Measurements from ENCODE around the gene CALML6.

Gene CALML6

DNA sequence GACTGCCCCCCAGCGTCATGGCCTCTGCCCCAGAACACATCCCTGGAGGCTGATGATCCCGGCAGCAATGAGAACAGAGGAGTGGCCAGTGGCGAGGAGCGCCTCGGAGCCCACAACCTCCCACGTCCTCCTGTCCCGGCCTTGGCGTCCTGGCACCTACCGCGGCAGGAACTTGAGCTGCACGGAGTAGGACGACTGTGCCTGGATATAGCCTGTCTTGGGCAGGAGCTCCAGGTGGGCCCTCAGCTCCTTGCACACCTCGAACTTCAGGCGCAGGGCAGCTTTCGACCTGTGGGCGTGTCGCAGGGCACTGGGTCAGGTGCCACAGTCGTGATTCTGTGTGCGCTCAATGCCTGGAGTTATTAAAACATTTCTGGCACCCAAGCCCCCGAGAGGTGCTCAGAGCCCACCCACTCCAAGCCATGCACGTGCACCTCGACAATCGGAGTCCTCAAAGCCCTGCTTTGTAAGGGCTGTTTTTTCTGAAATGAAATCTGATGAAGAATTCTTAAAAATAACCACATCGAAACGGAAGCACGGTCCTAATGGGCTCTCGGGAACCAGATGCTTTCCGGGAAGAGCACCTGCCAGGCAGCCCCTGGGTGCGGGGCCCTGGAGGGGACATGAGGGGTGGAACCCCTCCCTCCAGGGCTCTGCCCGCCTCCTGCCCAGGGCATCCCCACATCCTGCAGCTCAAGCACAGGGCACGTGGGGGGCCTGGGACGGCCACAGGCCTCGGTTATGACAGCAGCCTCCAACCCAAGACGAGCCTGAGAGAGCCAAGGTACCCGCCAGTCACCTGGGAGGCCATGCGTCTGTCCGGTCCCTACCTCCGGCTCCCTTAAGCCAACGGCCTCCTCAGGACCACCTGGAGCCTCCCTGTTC is 27.1 kb downstream of the CALML6 start:
- Histone ChIP-seq H3K4me2 (ENCODE audit: low read length) (peak overlapping the region; percentile 58; the same call in 1 of the 2 replicates), H3K27ac (ENCODE audit: low read depth, low read length, poor library complexity, severe bottlenecking) (no peak overlapping the region), H3K4me1 (ENCODE audit: insufficient read depth, low read length, severe bottlenecking) (peaks cover 16% of the 10 kb centered on the region), H3K9me3 (ENCODE audit: low read length) (no peaks in the 10 kb centered on the region), H2AFZ (ENCODE audit: low read length) (no peak overlapping the region), H3K79me2 (ENCODE audit: insufficient read depth, low read length) (no peaks in the 10 kb centered on the region), H3F3A (ENCODE audit: insufficient read depth, low read length) (no peaks in the 10 kb centered on the region), H3K27me3 (ENCODE audit: insufficient read depth, low read length) (peaks cover 5% of the 10 kb centered on the region; the same call in 1 of the 2 replicates), H3K36me3 (ENCODE audit: insufficient read depth, low read length) (no peaks in the 10 kb centered on the region), H3K9me2 (ENCODE audit: low read depth, low read length) (no peaks in the 10 kb centered on the region), H3K9ac (ENCODE audit: low read length) (no peak overlapping the region; the same call in 1 of the 2 replicates), H4K20me1 (ENCODE audit: insufficient read depth, low read length) (no peaks in the 10 kb centered on the region), H3K4me3 (ENCODE audit: low read depth, low read length, poor library complexity, severe bottlenecking) (peak overlapping the region; percentile 43)
- TF ChIP-seq, protein P1, sequence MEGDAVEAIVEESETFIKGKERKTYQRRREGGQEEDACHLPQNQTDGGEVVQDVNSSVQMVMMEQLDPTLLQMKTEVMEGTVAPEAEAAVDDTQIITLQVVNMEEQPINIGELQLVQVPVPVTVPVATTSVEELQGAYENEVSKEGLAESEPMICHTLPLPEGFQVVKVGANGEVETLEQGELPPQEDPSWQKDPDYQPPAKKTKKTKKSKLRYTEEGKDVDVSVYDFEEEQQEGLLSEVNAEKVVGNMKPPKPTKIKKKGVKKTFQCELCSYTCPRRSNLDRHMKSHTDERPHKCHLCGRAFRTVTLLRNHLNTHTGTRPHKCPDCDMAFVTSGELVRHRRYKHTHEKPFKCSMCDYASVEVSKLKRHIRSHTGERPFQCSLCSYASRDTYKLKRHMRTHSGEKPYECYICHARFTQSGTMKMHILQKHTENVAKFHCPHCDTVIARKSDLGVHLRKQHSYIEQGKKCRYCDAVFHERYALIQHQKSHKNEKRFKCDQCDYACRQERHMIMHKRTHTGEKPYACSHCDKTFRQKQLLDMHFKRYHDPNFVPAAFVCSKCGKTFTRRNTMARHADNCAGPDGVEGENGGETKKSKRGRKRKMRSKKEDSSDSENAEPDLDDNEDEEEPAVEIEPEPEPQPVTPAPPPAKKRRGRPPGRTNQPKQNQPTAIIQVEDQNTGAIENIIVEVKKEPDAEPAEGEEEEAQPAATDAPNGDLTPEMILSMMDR (IDR thresholded peaks at IDR 0.05; ENCODE audit: low read length): no peak
- TF ChIP-seq EZH2 (IDR thresholded peaks at IDR 0.05; ENCODE audit: borderline replicate concordance, low read length): no peak

DNA sequence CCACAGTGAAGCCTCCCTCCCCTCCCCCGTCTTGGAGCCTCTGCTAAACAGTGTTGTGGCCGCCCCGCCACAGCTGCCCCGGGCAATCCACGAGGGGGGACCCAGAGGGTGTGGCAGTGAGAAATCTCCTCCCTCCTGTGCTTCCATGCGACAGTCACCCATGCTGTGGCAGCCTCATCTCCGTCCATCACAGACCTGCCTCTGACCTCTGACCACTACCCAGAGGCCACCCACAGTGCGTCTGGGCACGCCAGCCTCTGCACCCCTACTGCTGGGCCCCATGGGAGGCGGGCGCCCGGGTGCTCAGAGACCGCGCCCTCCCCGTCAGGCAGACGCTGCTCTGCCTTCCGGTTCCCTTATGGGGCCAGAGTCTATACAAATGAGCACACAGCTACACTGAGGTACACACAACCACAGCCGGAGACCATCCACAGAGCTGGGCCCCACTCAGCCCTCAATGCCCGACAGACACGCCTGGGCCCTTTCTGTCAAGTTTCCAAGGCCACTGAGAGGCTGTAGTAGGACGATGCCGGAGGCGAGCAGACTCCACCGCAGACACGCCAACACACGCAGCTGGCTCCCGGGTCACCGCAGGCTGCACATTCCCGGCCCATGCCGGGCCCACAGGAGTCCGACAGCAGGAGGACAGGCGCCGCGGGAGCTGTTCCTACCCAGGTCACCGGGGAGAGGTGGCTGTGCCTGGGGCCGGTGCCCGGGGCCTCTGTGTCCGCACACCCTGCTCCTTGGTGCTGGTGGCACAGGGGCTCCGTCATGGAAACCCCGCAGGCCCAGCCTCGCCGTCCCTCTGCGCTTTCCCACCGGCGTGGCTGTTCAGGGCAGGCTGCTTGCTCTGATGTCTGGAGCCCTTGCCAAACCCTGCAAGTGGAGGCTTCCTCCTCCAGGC is 27.9 kb downstream of the CALML6 start:
- TF ChIP-seq, protein P1 (IDR thresholded peaks at IDR 0.05; ENCODE audit: low read length): no peak
- no peak for TF ChIP-seq EZH2 (IDR thresholded peaks at IDR 0.05; ENCODE audit: borderline replicate concordance, low read length)
- Histone ChIP-seq H3K27ac (ENCODE audit: low read depth, low read length, poor library complexity, severe bottlenecking) (no peak overlapping the region), H3K9me3 (ENCODE audit: low read length) (no peaks in the 10 kb centered on the region), H3K4me3 (ENCODE audit: low read depth, low read length, poor library complexity, severe bottlenecking) (peak overlapping the region; percentile 43), H3K4me1 (ENCODE audit: insufficient read depth, low read length, severe bottlenecking) (peaks cover 16% of the 10 kb centered on the region), H3K9me2 (ENCODE audit: low read depth, low read length) (no peaks in the 10 kb centered on the region), H2AFZ (ENCODE audit: low read length) (no peak overlapping the region), H3K9ac (ENCODE audit: low read length) (peak overlapping the region; percentile 23; the same call in 1 of the 2 replicates), H3K36me3 (ENCODE audit: insufficient read depth, low read length) (no peaks in the 10 kb centered on the region), H3K79me2 (ENCODE audit: insufficient read depth, low read length) (no peaks in the 10 kb centered on the region), H3K4me2 (ENCODE audit: low read length) (peak overlapping the region; percentile 58), H3F3A (ENCODE audit: insufficient read depth, low read length) (no peaks in the 10 kb centered on the region), H4K20me1 (ENCODE audit: insufficient read depth, low read length) (no peaks in the 10 kb centered on the region), H3K27me3 (ENCODE audit: insufficient read depth, low read length) (peaks cover 5% of the 10 kb centered on the region; the same call in 1 of the 2 replicates)

DNA sequence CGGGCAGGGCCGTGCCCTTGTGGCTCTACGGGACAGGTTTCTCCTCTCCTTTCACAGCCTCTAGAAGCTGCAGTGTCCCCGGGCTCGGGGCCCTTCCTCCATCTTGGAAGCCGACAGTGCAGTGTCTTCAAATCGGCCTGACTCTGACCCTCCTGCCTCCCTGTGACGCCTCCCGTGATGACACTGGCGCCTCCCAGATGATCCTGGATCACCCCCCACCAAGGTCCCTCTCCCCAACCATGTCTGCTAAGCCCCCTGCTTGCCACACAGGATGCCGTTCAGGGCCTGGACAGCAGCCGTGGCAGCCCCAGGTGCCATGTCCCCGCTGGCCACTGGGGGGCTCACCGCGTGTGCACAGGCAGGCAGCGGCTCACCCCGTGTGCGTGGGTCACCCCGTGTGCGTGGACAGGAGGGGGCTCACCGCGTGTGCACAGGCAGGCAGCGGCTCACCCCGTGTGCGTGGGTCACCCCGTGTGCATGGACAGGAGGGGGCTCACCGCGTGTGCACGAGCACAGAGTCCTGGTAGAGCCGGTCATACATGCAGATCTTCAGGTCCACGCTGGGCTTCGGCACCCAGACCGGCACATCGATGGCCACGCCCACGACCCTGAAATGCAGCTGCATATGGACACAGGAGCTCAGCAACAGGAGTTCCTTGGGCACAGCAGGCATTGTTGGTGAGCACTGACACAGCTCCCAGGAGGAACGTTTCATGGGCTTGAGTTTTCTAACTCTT is 28.9 kb downstream of the CALML6 start:
- H3K4me1 ChIP-seq (ENCODE audit: insufficient read depth, low read length, severe bottlenecking): peaks cover 16% of the 10 kb centered on the region
- H3K4me2 ChIP-seq (ENCODE audit: low read length): peak overlapping the region; percentile 58; the same call in 1 of the 2 replicates
- H3K27ac ChIP-seq (ENCODE audit: low read depth, low read length, poor library complexity, severe bottlenecking): no peak overlapping the region
- no peak overlapping the region; the same call in 1 of the 2 replicates for H3K9ac ChIP-seq (ENCODE audit: low read length)
- H3F3A ChIP-seq (ENCODE audit: insufficient read depth, low read length): no peaks in the 10 kb centered on the region
- H3K9me2 ChIP-seq (ENCODE audit: low read depth, low read length): no peaks in the 10 kb centered on the region
- no peaks in the 10 kb centered on the region for H3K79me2 ChIP-seq (ENCODE audit: insufficient read depth, low read length)
- H4K20me1 ChIP-seq (ENCODE audit: insufficient read depth, low read length): no peaks in the 10 kb centered on the region
- no peak for TF ChIP-seq EZH2 (IDR thresholded peaks at IDR 0.05; ENCODE audit: borderline replicate concordance, low read length)
- TF ChIP-seq, protein P1 (IDR thresholded peaks at IDR 0.05; ENCODE audit: low read length): peak; percentile 82
- H3K36me3 ChIP-seq (ENCODE audit: insufficient read depth, low read length): no peaks in the 10 kb centered on the region
- H2AFZ ChIP-seq (ENCODE audit: low read length): no peak overlapping the region
- H3K27me3 ChIP-seq (ENCODE audit: insufficient read depth, low read length): peaks cover 5% of the 10 kb centered on the region; the same call in 1 of the 2 replicates
- no peaks in the 10 kb centered on the region for H3K9me3 ChIP-seq (ENCODE audit: low read length)
- H3K4me3 ChIP-seq (ENCODE audit: low read depth, low read length, poor library complexity, severe bottlenecking): peak overlapping the region; percentile 43

Data from OCI-LY1 (cell line).